Erythroblast (primary cell): ENCODE measurements around the gene ACTR8.

ENCODE experiments used
- DNase-seq, 2 experiments: peaks; one replicate each; lab custom pipeline; 2025; lab: John Stamatoyannopoulos, UW
- GATA1 ChIP-seq: IDR thresholded peaks from 2 replicates; pipeline ENCODE4 v1.6.1; 2011; ENCODE audit warnings: low read depth, mild to moderate bottlenecking, control low read depth, low read length, moderate library complexity
- POLR2A ChIP-seq: IDR thresholded peaks from 2 replicates; pipeline ENCODE4 v1.6.1; 2011; ENCODE audit warnings: mild to moderate bottlenecking, low read length

The ACTR8 gene

DNA sequence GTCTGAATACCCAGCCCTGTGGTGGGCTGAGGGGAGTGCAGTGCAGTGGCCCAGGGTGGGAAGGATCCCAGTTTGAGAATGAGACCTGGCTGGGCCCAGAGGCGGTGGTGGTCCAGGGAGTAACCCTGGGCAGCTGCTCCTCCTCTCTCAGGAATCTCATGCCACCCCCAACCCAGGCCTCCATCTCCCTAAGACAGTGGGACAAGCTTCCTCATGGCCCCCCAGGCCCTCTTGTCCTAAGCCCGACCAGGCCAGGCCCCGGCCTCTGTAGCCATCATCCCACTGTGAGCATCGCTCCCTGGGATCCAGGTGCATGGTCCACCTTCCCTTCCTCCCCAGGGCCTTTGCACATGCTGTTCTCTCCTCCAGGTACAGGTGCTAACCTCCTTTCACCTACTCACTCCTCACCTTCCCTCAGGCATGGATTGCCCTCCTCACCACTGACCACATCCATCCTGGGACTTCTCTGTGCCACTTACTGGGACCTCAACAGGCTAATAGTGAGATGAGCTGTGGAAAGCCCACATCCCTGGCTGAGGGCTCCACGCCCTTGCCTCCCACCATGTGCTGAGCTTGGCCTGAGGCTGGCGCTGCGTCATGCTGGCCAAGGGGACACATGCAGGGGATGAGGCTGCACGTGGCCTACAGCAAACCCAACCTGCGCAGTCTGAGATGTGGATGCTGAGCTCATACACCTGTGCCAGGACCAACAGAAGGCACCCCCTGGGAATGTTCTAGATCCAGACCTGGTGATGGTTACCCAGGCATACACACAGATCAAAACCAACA is 45.7 kb downstream of the ACTR8 start:
- TF ChIP-seq POLR2A (no peak), GATA1 (no peak)
- DNase-seq = no peak

DNA sequence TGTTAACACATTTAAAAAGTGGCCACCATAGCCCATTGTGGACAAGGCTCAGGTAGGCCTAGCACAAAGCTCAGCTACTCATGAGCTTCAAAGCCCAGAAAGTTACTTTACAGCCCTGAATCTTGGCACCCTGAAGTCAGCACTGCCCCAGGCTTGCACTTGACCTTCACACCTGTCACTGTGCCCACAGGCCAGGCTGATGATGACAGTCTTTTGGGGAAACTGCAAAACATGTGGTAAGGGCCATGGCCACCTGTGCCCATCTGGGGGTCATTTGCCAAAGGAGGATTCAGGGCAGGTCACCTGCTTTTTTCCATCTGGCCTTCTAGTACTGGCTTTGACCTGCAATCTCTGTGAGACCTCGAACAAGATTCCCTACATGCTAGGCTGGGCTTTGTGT is 46.7 kb downstream of the ACTR8 start:
- no peak for DNase-seq
- TF ChIP-seq POLR2A = no peak
- no peak for TF ChIP-seq GATA1

DNA sequence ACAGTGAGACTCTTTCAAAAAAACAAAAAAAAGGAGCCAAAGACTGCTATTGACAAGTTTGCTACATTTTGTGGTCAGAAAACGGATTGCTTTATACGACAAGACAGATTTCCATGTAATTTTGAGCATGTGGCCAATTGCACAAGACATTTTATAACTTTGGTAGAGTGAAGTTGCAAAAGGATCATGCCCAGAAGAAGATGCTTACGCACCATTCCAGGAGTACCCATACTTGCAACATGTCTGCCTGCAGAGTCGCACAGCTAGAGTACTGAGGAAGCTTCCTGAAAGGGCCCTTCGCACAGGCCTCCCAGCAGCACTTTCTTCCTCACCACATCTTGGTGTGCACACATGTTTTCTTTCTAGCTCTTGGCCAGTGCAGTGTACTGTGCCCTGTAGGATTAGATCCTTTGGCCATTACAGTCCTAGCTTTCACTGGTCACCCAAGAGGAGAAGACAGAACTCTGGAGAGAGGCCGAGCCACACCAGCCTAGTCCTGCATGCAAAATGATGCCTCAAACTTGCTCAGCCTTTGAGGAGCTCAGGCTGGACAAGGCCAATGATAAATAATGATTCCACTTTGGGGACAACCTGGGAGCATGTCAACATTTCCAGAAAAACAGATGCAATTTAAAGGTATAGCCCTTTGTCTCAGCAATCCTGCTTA is 47.4 kb downstream of the ACTR8 start:
- no peak for TF ChIP-seq POLR2A
- TF ChIP-seq GATA1 = no peak
- DNase-seq = no peak

DNA sequence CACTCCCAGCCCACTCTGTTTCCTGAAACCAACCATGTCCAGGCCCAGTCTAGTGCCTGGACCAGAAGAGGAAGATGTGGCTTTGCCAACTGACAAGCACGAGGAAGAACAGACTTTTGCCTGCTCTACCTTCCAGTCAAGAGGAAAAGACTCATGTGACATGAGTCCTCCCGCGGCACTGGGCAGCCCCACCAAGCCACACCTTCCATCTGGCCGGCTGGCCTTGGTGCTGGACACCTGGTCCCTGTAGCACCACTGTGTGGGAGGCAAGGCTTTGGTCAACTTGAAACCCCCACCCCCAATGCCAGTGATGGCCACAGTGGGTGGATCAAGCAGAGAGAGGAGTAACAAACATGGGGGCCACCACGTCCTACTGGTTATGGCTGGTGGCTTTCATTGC is 48.3 kb downstream of the ACTR8 start:
- DNase-seq = no peak
- TF ChIP-seq GATA1 (no peak), POLR2A (no peak)

DNA sequence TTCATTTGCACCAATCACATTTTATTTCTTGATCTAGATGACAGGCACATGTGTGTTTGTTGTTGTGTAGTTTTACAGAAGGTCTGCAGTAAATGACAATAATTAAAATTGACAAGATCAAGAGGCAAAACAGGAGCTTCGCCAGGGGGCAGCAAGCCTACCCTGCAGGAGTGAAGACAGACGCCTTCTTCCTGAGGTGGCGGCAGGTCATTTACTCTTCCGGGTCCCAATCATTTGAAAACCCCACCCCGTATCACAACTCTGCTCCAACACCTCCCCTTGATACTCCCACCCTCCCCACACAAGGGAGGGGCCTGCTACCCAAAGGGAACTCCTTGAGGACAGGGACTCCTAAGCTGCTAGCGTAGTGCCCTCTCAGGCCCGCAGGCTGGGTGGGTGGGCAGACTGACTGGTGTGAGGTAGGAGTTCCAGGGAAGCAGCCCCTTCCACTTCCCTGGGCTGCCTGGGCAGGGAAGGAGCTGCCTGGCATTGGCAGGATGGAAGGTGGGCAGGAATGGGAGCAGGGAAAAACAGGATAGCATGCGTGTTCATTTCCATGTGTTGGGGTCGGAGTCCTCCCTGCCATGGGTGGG is 48.8 kb downstream of the ACTR8 start:
- DNase-seq = no peak
- TF ChIP-seq GATA1 (no peak), POLR2A (no peak)

DNA sequence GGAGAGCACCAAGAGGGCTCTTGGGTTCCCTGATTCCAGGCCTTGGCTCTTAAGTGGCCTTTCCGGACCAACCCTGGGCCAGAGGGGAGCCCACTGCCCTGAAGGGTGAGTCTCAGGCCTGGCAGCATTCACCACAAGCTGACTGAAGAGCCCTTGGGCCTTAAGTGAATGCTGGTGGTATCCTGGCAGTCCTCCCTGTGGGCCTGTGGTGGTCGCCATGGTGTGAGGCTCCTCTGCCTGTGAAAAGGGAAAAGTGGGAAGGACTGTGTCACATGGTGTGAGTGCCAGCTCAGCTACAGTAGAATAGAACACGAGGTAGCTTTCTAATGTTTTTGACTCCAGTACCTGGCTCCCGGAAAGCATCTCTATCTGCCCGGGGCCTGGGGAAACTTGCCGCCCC is 51.0 kb downstream of the ACTR8 start:
- DNase-seq = no peak
- no peak for TF ChIP-seq GATA1
- no peak for TF ChIP-seq POLR2A

DNA sequence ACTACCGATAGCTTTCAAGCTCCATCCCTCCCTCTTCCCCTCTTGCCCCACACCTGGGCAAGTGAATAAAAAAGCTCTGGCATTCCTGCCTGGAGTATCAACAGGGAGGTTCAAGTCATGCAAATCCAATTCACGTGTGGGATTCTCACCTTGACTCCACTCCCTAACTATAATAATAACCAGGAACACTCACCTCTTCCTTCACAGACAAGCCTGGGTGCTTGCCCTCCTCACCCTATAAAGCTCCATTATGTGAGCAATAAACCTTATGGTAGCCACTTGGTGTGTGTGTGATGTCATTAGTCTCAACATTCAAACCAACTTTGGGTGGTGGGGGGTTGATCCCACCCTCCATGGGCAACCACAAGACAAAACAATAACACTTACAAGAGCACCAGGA is 52.3 kb downstream of the ACTR8 start:
- DNase-seq = no peak

DNA sequence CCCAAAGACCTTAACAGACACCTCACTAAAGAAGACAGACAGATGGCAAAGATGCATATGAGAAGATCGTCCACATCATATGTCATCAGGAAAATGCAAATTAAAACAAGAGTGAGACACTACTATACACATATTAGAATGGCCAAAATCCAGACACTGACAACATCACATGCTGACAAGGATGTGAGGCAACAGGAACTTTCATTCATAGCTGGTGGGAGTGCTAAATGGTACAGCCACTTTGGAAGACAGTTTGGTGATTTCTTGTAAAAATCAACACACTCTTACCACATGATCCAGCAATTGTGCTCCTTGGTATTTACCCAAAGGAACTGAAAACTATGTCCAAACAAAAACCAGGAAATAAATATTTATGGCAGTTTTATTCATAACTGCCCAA is 53.4 kb downstream of the ACTR8 start:
- TF ChIP-seq GATA1 = no peak
- TF ChIP-seq POLR2A = no peak
- DNase-seq = no peak

More for the DNA sequence above, 52.3 kb downstream of the ACTR8 start:
- TF ChIP-seq GATA1 (no peak), POLR2A (no peak)

- no peak for DNase-seq
- TF ChIP-seq GATA1 = no peak
Observed at GRCh38 chr3:53826048-53826447, 55.9 kb downstream of the ACTR8 start.

GRCh38 chr3:53824795-53825194 is 57.2 kb downstream of the ACTR8 start:
- no peak for DNase-seq
- TF ChIP-seq POLR2A = no peak
- TF ChIP-seq GATA1 = no peak

DNA sequence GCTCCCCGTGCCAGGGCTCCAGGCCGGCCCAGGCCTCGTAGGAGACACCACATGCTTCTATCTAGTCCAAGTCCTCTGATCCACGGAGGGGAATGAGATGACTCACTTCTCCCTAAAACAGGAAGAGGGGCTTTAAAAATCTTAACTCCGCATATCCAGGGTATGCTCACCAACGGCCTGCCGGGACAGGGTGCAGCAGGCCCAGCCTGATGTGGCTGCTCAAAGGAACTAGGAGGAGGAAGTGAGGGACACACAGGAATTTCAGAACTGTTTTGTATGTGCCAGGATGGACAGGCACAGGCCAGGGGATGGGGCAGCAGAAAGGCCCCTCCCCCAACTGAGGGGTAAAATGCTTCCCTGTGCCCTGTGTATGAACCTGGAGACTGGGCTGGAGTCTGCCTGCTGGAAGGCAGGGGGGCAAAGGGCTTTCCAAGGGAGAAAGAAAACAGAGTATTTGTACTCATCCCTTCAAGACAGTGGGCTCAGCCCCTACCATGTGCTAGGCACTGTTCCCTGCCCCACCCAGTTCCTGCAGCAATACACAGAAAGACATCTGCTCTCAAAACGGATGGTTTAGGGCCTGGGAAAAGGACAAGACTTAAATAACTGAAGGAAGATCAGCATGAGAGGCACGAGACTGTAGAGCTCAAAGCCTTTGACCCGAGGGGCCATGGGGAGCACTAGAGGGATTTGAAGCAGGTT is 57.8 kb downstream of the ACTR8 start:
- no peak for DNase-seq
- TF ChIP-seq GATA1 (no peak), POLR2A (no peak)

GRCh38 chr3:53823026-53823955 is 58.7 kb downstream of the ACTR8 start:
- no peak for DNase-seq
- TF ChIP-seq GATA1 = no peak
- TF ChIP-seq POLR2A = no peak

- TF ChIP-seq GATA1 (no peak), POLR2A (no peak)
- no peak for DNase-seq
Observed at GRCh38 chr3:53822331-53822741, 59.6 kb downstream of the ACTR8 start.
